Smooth muscle cell (in vitro differentiated cells): ENCODE measurements around the gene FANCC. TPM values are rescaled to one million over a fixed set of nuclear protein-coding genes. Genes with fewer than 3 reads are reported as not detected.

Experiments
- DNase-seq: peaks from one replicate; lab custom pipeline; 2025; ENCODE audit not compliant: unreplicated experiment; lab: John Stamatoyannopoulos, UW
- H2AFZ ChIP-seq: fragments of 200-600 bp; sonication (generic); 2 replicates; pipeline ENCODE4 v1.6.0; 2016; ENCODE audit warnings: antibody characterized with exemption, low read depth, mild to moderate bottlenecking
- H3F3A ChIP-seq: fragments of 200-600 bp; sonication (generic); 2 replicates; pipeline ENCODE4 v1.6.0; 2017; ENCODE audit warnings: antibody characterized with exemption, low read depth
- H3K27ac ChIP-seq: fragments of 200-600 bp; sonication (generic); 2 replicates; pipeline ENCODE4 v1.5.1; 2016; ENCODE audit warnings: low read depth, mild to moderate bottlenecking
- H3K27me3 ChIP-seq: fragments of 200-600 bp; sonication (generic); 2 replicates; pipeline ENCODE4 v1.6.1; 2016; ENCODE audit warnings: low read depth, mild to moderate bottlenecking
- H3K36me3 ChIP-seq: fragments of 200-600 bp; sonication (generic); 2 replicates; pipeline ENCODE4 v1.5.1; 2016; ENCODE audit warnings: low read depth
- H3K4me1 ChIP-seq: fragments of 200-600 bp; sonication (generic); 2 replicates; pipeline ENCODE4 v1.5.1; 2016; ENCODE audit warnings: low read depth
- H3K4me2 ChIP-seq: fragments of 200-600 bp; sonication (generic); 2 replicates; pipeline ENCODE4 v1.6.0; 2016; ENCODE audit warnings: mild to moderate bottlenecking
- H3K4me3 ChIP-seq: fragments of 200-600 bp; sonication (generic); 2 replicates; pipeline ENCODE4 v1.5.1; 2016; ENCODE audit warnings: mild to moderate bottlenecking
- H3K79me2 ChIP-seq: fragments of 200-600 bp; sonication (generic); 2 replicates; pipeline ENCODE4 v1.6.0; 2016; ENCODE audit warnings: low read depth, mild to moderate bottlenecking
- H3K9ac ChIP-seq: fragments of 200-600 bp; sonication (generic); 2 replicates; pipeline ENCODE4 v1.6.0; 2016; ENCODE audit warnings: low read depth
- H3K9me3 ChIP-seq: fragments of 200-600 bp; sonication (generic); replicated peaks from 2 replicates; pipeline ENCODE4 v1.5.1; 2016; ENCODE audit warnings: low read depth
- H4K20me1 ChIP-seq: fragments of 200-600 bp; sonication (generic); 2 replicates; pipeline ENCODE4 v1.6.0; 2016; ENCODE audit warnings: low read depth
- WGBS: methylation state at CpG from one replicate; pipeline ENCODE4 v1.1.7; 2016; ENCODE audit warnings: low lambda C conversion rate; 5-methylcytosine and 5-hydroxymethylcytosine counted together
- polyA plus RNA-seq: library from polyadenylated mRNA; unstranded; fragments of >200 nt; fragmentation: Nextera tagmentation; extraction: Ambion mirVana; gene quantifications from 2 replicates; pipeline ENCODE4 v1.2.1, GENCODE V29; 2016
- total RNA-seq: library from RNA; depleted of rRNA; stranded (reverse); fragments of >200 nt; gene quantifications from 2 replicates; pipeline ENCODE4 v1.2.3, GENCODE V29; 2014
- TF ChIP-seq, protein P1 (sequence below): fragments of 200-600 bp; sonication (generic); IDR thresholded peaks from 2 replicates; pipeline ENCODE4 v1.5.1; 2017; ENCODE audit warnings: borderline replicate concordance, mild to moderate bottlenecking, antibody characterized with exemption; ENCODE audit not compliant: insufficient read depth, poor library complexity, severe bottlenecking

The FANCC gene
- total and polyA plus RNA-seq, 2 experiments from 2014 or later = 11.0 to 11.2 TPM

DNA sequence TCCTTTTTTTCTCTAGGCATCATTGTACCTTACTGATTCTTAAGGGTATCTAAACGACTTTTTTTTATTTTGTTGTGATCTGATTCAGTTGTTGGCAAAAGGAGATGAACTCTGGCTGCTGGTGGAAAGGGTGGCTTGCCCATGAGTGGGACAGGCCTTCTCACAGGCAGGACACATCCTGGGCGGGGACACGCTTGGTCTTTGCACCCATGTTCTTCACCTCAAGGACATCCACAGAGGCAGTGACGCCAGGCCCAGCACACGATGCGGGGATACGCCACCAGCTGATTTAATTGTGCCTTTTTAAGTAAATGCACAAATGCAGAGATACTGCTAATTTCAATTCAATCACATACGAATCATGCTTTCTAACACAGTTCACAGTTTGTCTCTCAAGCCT, 208.1 kb downstream of the FANCC start:
- TF ChIP-seq, protein P1, sequence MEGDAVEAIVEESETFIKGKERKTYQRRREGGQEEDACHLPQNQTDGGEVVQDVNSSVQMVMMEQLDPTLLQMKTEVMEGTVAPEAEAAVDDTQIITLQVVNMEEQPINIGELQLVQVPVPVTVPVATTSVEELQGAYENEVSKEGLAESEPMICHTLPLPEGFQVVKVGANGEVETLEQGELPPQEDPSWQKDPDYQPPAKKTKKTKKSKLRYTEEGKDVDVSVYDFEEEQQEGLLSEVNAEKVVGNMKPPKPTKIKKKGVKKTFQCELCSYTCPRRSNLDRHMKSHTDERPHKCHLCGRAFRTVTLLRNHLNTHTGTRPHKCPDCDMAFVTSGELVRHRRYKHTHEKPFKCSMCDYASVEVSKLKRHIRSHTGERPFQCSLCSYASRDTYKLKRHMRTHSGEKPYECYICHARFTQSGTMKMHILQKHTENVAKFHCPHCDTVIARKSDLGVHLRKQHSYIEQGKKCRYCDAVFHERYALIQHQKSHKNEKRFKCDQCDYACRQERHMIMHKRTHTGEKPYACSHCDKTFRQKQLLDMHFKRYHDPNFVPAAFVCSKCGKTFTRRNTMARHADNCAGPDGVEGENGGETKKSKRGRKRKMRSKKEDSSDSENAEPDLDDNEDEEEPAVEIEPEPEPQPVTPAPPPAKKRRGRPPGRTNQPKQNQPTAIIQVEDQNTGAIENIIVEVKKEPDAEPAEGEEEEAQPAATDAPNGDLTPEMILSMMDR = no peak
- WGBS = 96% methylated on average over 8 of the region's 8 CpGs
- Histone ChIP-seq H2AFZ (no peak overlapping the region), H3K9ac (no peak overlapping the region), H3K27ac (no peak overlapping the region), H3K4me1 (no peaks in the 10 kb centered on the region), H3K9me3 (no peaks in the 10 kb centered on the region), H3K4me3 (no peak overlapping the region), H3K4me2 (no peak overlapping the region), H3K79me2 (no peaks in the 10 kb centered on the region), H3F3A (peaks cover 3% of the 10 kb centered on the region), H4K20me1 (no peaks in the 10 kb centered on the region), H3K36me3 (no peaks in the 10 kb centered on the region), H3K27me3 (no peaks in the 10 kb centered on the region)
- no peak for DNase-seq

DNA sequence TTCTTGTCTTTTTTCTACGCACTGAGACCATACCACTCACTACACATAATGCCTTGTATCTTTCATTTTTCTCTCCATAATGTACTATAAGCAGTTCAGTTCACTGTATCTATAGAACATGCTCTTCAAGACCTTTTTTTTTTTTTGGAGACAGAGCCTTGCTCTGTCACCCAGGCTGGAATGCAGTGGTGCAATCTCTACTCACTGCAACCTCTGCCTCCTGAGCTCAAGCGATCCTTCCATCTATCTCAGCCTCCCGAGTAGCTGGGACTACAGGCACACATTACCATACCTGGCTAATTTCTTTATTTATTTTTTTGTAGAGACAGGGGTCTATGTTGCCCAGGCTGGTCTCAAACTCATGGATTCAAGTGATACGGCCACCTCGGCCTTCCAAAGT, 208.7 kb downstream of the FANCC start:
- peak overlapping the region; percentile 12 for H3K4me2 ChIP-seq
- H2AFZ ChIP-seq = no peak overlapping the region
- no peak overlapping the region for H3K4me3 ChIP-seq
- 81% methylated on average over 5 of the region's 5 CpGs for WGBS
- H3F3A ChIP-seq = peaks cover 3% of the 10 kb centered on the region
- no peaks in the 10 kb centered on the region for H3K9me3 ChIP-seq
- no peaks in the 10 kb centered on the region for H3K79me2 ChIP-seq
- H3K4me1 ChIP-seq = no peaks in the 10 kb centered on the region
- no peak for DNase-seq
- no peaks in the 10 kb centered on the region for H3K36me3 ChIP-seq
- peak overlapping the region; percentile 35 for H3K27ac ChIP-seq
- H3K27me3 ChIP-seq = no peaks in the 10 kb centered on the region
- no peaks in the 10 kb centered on the region for H4K20me1 ChIP-seq
- TF ChIP-seq, protein P1 = no peak
- no peak overlapping the region for H3K9ac ChIP-seq

DNA sequence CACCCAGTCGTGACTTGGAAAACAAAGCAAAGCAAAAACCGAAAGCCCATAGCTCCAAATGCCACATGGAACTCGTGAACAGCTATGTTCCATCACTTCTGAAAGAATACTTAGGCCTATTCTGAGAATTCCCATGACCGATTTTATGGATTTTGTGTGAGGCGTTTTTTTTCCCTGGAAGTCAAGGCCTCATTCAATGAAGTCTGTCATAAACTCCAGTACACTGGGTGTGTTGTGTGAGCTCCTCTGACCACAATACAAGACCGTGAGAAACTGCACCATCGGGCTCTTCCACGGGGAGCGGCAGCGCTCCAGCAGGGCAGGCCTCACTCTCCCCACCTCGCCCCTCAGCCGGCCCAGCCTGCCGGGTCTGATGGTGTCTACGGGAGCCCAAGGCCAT, 209.5 kb downstream of the FANCC start:
- no peaks in the 10 kb centered on the region for H3K79me2 ChIP-seq
- WGBS = 85% methylated on average over 14 of the region's 14 CpGs
- no peaks in the 10 kb centered on the region for H3K36me3 ChIP-seq
- no peaks in the 10 kb centered on the region for H3K4me1 ChIP-seq
- H3K27ac ChIP-seq = peak overlapping the region; percentile 35
- H4K20me1 ChIP-seq = no peaks in the 10 kb centered on the region
- TF ChIP-seq, protein P1 = no peak
- no peaks in the 10 kb centered on the region for H3K9me3 ChIP-seq
- no peak overlapping the region for H3K4me2 ChIP-seq
- H3F3A ChIP-seq = peaks cover 3% of the 10 kb centered on the region
- H2AFZ ChIP-seq = no peak overlapping the region
- H3K9ac ChIP-seq = no peak overlapping the region
- DNase-seq = no peak
- H3K27me3 ChIP-seq = no peaks in the 10 kb centered on the region
- H3K4me3 ChIP-seq = no peak overlapping the region

GRCh38 chr9:95107001-95107749, 210.3 kb downstream of the FANCC start:
- Histone ChIP-seq H2AFZ (no peak overlapping the region), H3F3A (peaks cover 3% of the 10 kb centered on the region), H3K36me3 (no peaks in the 10 kb centered on the region), H3K4me2 (no peak overlapping the region), H3K27ac (no peak overlapping the region), H4K20me1 (no peaks in the 10 kb centered on the region), H3K4me1 (no peaks in the 10 kb centered on the region), H3K9ac (no peak overlapping the region), H3K79me2 (no peaks in the 10 kb centered on the region), H3K4me3 (no peak overlapping the region), H3K9me3 (no peaks in the 10 kb centered on the region), H3K27me3 (no peaks in the 10 kb centered on the region)
- TF ChIP-seq, protein P1 = no peak
- DNase-seq = no peak
- 93% methylated on average over 18 of the region's 18 CpGs for WGBS
